ENCODE measurements around the gene DENND1A. TPM values are rescaled to one million over a fixed set of nuclear protein-coding genes. Genes with fewer than 3 reads are reported as not detected.

Gene DENND1A
- total RNA-seq, 2 donors from 2014 or later: 17.8 to 36.6 TPM

DNA sequence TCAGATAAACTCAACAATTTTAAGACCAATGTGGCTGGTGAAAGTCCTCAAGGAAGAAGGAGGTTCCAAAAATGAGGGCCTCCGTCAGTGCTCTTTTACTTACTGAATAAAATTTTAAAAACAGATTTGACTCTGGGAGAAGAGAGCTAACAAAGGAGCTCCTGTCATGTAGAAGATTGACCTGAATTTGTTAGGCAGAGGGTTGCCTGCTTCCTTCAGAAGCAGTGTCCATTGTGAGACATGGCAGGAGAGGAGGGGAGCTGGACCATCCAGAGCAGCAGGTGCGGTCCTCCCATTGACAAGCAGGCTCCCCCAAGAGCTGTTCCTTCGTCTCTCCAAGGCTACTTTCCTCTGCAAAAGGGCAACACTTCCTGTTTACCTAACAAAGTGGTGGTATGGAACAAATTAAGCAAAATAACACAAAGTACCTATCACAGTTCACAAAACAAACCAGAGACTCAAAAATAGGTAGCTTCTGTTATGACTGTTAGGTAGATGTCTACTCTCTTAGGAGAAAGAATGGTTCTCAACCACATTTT is 238.1 kb downstream of the DENND1A start:
- no peaks in the 10 kb centered on the region for H3K27me3 ChIP-seq (replicated peaks; ENCODE audit: insufficient read depth)
- DNase-seq (ENCODE audit: low spot score) (no peak), ATAC-seq (ENCODE audit: insufficient number of reproducible peaks, low FRiP score, low read depth) (no peak)
- no peak overlapping the region for H3K4me3 ChIP-seq
- no peaks in the 10 kb centered on the region for H3K4me1 ChIP-seq (ENCODE audit: control insufficient read depth in 1 of 2, low read depth in 2 of 2)
- H3K27ac ChIP-seq: no peak overlapping the region
- TF ChIP-seq, protein P1, sequence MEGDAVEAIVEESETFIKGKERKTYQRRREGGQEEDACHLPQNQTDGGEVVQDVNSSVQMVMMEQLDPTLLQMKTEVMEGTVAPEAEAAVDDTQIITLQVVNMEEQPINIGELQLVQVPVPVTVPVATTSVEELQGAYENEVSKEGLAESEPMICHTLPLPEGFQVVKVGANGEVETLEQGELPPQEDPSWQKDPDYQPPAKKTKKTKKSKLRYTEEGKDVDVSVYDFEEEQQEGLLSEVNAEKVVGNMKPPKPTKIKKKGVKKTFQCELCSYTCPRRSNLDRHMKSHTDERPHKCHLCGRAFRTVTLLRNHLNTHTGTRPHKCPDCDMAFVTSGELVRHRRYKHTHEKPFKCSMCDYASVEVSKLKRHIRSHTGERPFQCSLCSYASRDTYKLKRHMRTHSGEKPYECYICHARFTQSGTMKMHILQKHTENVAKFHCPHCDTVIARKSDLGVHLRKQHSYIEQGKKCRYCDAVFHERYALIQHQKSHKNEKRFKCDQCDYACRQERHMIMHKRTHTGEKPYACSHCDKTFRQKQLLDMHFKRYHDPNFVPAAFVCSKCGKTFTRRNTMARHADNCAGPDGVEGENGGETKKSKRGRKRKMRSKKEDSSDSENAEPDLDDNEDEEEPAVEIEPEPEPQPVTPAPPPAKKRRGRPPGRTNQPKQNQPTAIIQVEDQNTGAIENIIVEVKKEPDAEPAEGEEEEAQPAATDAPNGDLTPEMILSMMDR (IDR thresholded peaks at IDR 0.05): no peak
- H3K36me3 ChIP-seq: no peaks in the 10 kb centered on the region
- H3K9me3 ChIP-seq: no peaks in the 10 kb centered on the region

DNA sequence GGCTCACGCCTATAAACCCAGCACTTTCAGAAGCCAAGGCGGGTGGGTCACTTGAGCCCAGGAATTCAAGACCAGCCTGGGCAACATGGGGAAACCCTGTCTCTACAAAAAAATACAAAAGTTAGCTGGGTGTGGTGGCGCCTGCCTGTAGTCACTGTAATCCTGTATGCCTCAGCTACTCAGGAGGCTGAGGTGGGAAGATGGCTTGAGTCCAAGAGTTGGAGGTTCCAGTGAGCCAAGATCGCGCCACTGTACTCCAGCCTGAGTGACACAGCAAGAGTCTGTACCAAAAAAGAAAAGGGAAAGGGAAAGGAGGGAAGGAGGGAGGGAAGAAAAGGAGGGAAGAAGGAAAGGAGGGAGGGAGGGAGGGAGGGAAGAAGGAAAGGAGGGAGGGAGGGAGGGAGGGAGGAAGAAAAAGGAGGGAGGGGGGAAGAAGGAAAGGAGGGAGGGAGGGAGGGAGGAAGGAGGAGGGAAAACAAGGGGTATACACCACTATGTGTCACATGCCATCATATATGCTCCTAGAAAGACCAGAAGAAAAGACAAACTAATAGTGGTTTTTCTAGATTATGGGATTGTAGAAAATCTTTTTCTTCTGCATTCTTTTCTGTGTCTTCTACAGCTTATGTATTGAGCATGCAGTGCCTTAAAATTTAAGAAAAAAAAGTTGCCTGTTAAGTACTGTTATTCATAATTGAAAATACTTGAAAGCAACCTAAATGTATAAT is 240.1 kb downstream of the DENND1A start:
- no peaks in the 10 kb centered on the region for H3K9me3 ChIP-seq
- ATAC-seq (ENCODE audit: insufficient number of reproducible peaks, low FRiP score, low read depth) (no peak), DNase-seq (ENCODE audit: low spot score) (no peak)
- TF ChIP-seq, protein P1 (IDR thresholded peaks at IDR 0.05): no peak
- no peaks in the 10 kb centered on the region for H3K27me3 ChIP-seq (replicated peaks; ENCODE audit: insufficient read depth)
- no peak overlapping the region for H3K27ac ChIP-seq
- no peaks in the 10 kb centered on the region for H3K36me3 ChIP-seq
- no peak overlapping the region for H3K4me3 ChIP-seq
- no peaks in the 10 kb centered on the region for H3K4me1 ChIP-seq (ENCODE audit: control insufficient read depth in 1 of 2, low read depth in 2 of 2)

DNA sequence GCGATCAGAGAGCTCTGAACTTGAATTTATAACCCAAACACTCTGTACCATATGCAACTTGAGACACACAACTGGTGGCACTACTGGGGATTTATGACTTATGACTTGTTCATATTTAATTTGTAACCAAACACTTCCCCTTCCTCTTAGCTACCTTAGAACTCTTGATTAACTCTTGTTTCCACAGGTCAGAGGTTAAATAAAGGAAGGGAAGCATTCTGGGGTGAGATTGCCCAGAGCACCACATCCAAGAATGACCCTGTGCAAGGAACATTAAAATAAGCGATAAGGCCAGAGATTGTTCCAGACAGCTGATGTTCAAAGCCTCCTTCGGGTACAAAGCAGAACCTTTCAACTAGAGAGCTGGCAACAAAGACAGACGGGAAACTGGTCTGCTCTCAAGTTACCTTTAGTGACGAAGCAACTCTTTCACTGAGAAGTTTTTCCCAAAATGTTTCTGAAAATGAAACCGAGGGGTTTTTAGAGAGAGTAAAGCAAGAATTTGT is 242.6 kb downstream of the DENND1A start:
- no peak for DNase-seq (ENCODE audit: low spot score)
- no peak overlapping the region for H3K27ac ChIP-seq
- H3K4me1 ChIP-seq (ENCODE audit: control insufficient read depth in 1 of 2, low read depth in 2 of 2): no peaks in the 10 kb centered on the region
- TF ChIP-seq, protein P1 (IDR thresholded peaks at IDR 0.05): no peak
- ATAC-seq (ENCODE audit: insufficient number of reproducible peaks, low FRiP score, low read depth): no peak
- H3K27me3 ChIP-seq (replicated peaks; ENCODE audit: insufficient read depth): no peaks in the 10 kb centered on the region
- no peaks in the 10 kb centered on the region for H3K36me3 ChIP-seq
- H3K4me3 ChIP-seq: no peak overlapping the region
- H3K9me3 ChIP-seq: no peaks in the 10 kb centered on the region

DNA sequence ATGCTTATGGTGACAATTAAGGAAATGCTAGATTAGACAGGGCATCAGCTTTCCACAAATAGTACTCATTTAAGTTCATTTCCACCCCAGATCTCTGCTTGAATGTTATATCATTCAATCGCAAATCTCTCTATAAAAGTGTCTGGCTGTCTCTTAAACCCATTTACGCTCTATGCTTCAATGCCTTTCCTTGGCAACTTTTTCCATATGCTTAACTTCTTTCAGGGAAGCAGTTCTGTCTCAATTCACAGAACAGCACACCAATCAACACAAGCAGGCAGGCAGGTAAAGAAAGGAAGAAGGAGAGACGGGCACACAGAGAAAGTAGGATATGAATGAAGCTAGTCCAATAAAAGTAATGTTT is 243.1 kb downstream of the DENND1A start:
- Histone ChIP-seq H3K27ac (no peak overlapping the region), H3K9me3 (no peaks in the 10 kb centered on the region), H3K36me3 (no peaks in the 10 kb centered on the region), H3K27me3 (replicated peaks; ENCODE audit: insufficient read depth) (no peaks in the 10 kb centered on the region), H3K4me3 (no peak overlapping the region), H3K4me1 (ENCODE audit: control insufficient read depth in 1 of 2, low read depth in 2 of 2) (no peaks in the 10 kb centered on the region)
- ATAC-seq (ENCODE audit: insufficient number of reproducible peaks, low FRiP score, low read depth) (no peak), DNase-seq (ENCODE audit: low spot score) (no peak)
- TF ChIP-seq, protein P1 (IDR thresholded peaks at IDR 0.05): no peak

DNA sequence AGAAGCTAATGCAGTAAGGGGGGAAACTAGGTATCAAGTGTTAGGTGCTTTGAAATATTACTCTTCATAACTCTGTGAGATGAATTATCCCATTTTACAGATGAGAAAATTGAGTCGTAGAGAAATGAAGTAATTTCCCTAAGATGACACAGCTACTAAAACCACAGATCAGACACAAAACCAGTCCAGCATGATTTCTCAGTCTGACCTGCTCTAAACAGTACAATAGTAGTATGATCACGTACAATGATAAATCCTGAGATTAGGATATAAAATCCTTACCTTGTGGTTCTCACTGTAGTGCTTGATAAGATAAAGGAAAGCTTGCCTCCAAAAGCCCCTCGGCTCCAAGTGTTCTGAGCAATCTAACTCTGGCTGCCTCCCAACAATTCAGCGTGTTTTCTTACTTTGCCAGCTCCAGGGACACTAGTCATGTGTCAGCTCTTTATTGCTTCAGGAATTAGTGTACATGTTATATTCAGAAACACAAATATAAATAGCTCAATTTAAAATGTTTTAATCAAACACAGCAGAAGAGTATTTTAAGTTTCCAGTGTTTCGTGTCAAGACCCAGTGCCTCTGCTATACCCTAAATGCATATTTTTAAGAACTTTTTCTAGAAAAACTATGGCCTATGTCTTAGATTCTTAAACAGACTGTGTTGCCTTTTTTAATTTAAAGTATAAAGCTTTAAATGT is 243.6 kb downstream of the DENND1A start:
- TF ChIP-seq, protein P1 (IDR thresholded peaks at IDR 0.05): no peak
- no peak for ATAC-seq (ENCODE audit: insufficient number of reproducible peaks, low FRiP score, low read depth)

More for the DNA sequence above, 243.6 kb downstream of the DENND1A start:
- no peak overlapping the region for H3K27ac ChIP-seq
- no peaks in the 10 kb centered on the region for H3K36me3 ChIP-seq
- H3K4me1 ChIP-seq (ENCODE audit: control insufficient read depth in 1 of 2, low read depth in 2 of 2): no peaks in the 10 kb centered on the region
- no peaks in the 10 kb centered on the region for H3K9me3 ChIP-seq
- DNase-seq (ENCODE audit: low spot score): no peak
- no peak overlapping the region for H3K4me3 ChIP-seq
- no peaks in the 10 kb centered on the region for H3K27me3 ChIP-seq (replicated peaks; ENCODE audit: insufficient read depth)

Measured in thoracic aorta (tissue), 2 donors.